Measurements from ENCODE around the gene GNG14. TPM values are rescaled to one million over a fixed set of nuclear protein-coding genes. Genes with fewer than 3 reads are reported as not detected.

Gene GNG14
- total and polyA plus RNA-seq, 2 of the 13 experiments (the other 11 are each of a cell fraction or from before 2014, with no cell fraction given), result not detected

DNA sequence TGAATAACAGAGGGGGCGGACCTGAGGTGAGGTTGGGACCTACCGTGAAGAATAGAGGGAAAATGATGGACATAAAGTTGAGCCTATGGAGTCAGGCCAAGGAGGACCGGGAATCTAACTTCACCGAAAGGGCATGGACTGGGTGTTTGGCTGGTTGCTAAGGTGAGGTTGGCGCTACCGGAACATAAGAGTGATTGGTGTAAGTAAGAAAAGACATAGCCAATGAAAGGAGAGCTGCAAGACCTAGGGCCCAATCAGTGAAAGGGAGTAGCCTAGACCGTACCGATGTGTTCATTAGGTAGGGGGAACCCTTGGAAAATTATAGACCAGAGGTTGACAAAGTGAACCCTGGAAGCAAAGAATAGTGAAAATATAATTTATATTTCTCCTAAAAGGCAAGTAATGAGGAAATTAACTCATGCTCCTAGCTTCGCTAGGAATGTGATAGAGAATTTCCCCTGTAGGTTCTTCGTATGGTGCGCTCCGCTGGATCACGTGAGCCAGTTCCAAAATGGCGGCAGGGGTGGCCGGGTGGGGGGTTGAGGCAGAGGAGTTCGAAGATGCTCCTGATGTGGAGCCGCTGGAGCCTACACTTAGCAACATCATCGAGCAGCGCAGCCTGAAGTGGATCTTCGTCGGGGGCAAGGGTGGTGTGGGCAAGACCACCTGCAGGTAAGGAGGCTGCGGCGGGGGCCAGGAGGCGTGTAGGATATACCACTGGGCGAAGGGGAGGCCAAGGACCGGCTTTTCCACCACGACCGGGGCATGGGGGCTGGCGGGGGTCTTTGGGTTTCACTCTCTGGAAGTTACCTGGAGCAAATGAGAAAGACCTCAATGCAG lies 49.4 kb downstream of the GNG14 start, which contains the start of gene GET3 (continued):
- TF ChIP-seq, protein P1, sequence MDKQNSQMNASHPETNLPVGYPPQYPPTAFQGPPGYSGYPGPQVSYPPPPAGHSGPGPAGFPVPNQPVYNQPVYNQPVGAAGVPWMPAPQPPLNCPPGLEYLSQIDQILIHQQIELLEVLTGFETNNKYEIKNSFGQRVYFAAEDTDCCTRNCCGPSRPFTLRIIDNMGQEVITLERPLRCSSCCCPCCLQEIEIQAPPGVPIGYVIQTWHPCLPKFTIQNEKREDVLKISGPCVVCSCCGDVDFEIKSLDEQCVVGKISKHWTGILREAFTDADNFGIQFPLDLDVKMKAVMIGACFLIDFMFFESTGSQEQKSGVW (CRISPR knock-in tag; IDR thresholded peaks at IDR 0.05; ENCODE audit: borderline replicate concordance), result no peak
- TF ChIP-seq ZNF563 (CRISPR knock-in tag; IDR thresholded peaks at IDR 0.05) (no peak), NCOR1 (IDR thresholded peaks at IDR 0.05; ENCODE audit: borderline replicate concordance, low read length) (peak; percentile 37; the same call in 1 of the 2 replicates), ZNF879 (CRISPR knock-in tag; IDR thresholded peaks at IDR 0.05) (no peak), ZFP36 (IDR thresholded peaks at IDR 0.05; ENCODE audit: borderline replicate concordance, low read depth, low read length, partially characterized antibody) (no peak), ZBTB42 (CRISPR knock-in tag; IDR thresholded peaks at IDR 0.05) (no peak), NFE2L1 (CRISPR knock-in tag; IDR thresholded peaks at IDR 0.05; ENCODE audit: borderline replicate concordance) (no peak), PRPF4 (IDR thresholded peaks at IDR 0.05; ENCODE audit: low read depth, low read length, poor library complexity, severe bottlenecking) (no peak), HOXA7 (CRISPR knock-in tag; IDR thresholded peaks at IDR 0.05) (no peak), RELA (CRISPR knock-in tag; IDR thresholded peaks at IDR 0.05) (no peak), TCF7 (IDR thresholded peaks at IDR 0.05; ENCODE audit: low read depth) (no peak), CEBPB (IDR thresholded peaks at IDR 0.05; ENCODE audit: borderline replicate concordance, low read depth, low read length) (no peak), SMYD3 (CRISPR knock-in tag; IDR thresholded peaks at IDR 0.05) (no peak), LCORL (IDR thresholded peaks at IDR 0.05) (no peak), LCORL (CRISPR knock-in tag; IDR thresholded peaks at IDR 0.05) (peak; percentile 52), ZNF501 (CRISPR knock-in tag; IDR thresholded peaks at IDR 0.05) (0 out of 2 replicates have a peak, but pooled peaks have one; percentile 11), ISX (CRISPR knock-in tag; conservative IDR thresholded peaks at IDR 0.05) (no peak), GFI1 (CRISPR knock-in tag; IDR thresholded peaks at IDR 0.05; ENCODE audit: borderline replicate concordance) (no peak), ZNF678 (CRISPR knock-in tag; IDR thresholded peaks at IDR 0.05) (no peak)
- TF ChIP-seq, protein P2, sequence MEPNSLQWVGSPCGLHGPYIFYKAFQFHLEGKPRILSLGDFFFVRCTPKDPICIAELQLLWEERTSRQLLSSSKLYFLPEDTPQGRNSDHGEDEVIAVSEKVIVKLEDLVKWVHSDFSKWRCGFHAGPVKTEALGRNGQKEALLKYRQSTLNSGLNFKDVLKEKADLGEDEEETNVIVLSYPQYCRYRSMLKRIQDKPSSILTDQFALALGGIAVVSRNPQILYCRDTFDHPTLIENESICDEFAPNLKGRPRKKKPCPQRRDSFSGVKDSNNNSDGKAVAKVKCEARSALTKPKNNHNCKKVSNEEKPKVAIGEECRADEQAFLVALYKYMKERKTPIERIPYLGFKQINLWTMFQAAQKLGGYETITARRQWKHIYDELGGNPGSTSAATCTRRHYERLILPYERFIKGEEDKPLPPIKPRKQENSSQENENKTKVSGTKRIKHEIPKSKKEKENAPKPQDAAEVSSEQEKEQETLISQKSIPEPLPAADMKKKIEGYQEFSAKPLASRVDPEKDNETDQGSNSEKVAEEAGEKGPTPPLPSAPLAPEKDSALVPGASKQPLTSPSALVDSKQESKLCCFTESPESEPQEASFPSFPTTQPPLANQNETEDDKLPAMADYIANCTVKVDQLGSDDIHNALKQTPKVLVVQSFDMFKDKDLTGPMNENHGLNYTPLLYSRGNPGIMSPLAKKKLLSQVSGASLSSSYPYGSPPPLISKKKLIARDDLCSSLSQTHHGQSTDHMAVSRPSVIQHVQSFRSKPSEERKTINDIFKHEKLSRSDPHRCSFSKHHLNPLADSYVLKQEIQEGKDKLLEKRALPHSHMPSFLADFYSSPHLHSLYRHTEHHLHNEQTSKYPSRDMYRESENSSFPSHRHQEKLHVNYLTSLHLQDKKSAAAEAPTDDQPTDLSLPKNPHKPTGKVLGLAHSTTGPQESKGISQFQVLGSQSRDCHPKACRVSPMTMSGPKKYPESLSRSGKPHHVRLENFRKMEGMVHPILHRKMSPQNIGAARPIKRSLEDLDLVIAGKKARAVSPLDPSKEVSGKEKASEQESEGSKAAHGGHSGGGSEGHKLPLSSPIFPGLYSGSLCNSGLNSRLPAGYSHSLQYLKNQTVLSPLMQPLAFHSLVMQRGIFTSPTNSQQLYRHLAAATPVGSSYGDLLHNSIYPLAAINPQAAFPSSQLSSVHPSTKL (CRISPR knock-in tag; IDR thresholded peaks at IDR 0.05), result no peak
- TF ChIP-seq, protein P3, sequence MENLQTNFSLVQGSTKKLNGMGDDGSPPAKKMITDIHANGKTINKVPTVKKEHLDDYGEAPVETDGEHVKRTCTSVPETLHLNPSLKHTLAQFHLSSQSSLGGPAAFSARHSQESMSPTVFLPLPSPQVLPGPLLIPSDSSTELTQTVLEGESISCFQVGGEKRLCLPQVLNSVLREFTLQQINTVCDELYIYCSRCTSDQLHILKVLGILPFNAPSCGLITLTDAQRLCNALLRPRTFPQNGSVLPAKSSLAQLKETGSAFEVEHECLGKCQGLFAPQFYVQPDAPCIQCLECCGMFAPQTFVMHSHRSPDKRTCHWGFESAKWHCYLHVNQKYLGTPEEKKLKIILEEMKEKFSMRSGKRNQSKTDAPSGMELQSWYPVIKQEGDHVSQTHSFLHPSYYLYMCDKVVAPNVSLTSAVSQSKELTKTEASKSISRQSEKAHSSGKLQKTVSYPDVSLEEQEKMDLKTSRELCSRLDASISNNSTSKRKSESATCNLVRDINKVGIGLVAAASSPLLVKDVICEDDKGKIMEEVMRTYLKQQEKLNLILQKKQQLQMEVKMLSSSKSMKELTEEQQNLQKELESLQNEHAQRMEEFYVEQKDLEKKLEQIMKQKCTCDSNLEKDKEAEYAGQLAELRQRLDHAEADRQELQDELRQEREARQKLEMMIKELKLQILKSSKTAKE (CRISPR knock-in tag; IDR thresholded peaks at IDR 0.05; ENCODE audit: borderline replicate concordance), result no peak
- TF ChIP-seq, protein P4, sequence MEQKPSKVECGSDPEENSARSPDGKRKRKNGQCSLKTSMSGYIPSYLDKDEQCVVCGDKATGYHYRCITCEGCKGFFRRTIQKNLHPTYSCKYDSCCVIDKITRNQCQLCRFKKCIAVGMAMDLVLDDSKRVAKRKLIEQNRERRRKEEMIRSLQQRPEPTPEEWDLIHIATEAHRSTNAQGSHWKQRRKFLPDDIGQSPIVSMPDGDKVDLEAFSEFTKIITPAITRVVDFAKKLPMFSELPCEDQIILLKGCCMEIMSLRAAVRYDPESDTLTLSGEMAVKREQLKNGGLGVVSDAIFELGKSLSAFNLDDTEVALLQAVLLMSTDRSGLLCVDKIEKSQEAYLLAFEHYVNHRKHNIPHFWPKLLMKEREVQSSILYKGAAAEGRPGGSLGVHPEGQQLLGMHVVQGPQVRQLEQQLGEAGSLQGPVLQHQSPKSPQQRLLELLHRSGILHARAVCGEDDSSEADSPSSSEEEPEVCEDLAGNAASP (CRISPR knock-in tag; IDR thresholded peaks at IDR 0.05; ENCODE audit: borderline replicate concordance), result no peak
